Omental fat pad (tissue), 4 donors: Measurements from ENCODE around the gene EXOSC7. TPM values are rescaled to one million over a fixed set of nuclear protein-coding genes. Genes with fewer than 3 reads are reported as not detected.

ENCODE experiments used
- ATAC-seq: fragments of 150-250 bp; one replicate; pipeline ENCODE4 v1.9.1; 2016; ENCODE audit warnings: mild to moderate bottlenecking, moderate library complexity; ENCODE audit not compliant: low FRiP score
- DNase-seq: peaks from one replicate; pipeline ENCODE4 v3.0.0-alpha.2; 2019; ENCODE audit warnings: low spot score
- CTCF ChIP-seq, 3 donors: fragments of 450-650 bp; IDR thresholded peaks; one replicate each; pipeline ENCODE4 v1.5.1; 2016 to 2017; ENCODE audit warnings: antibody characterized with exemption in 3 of 3, mild to moderate bottlenecking in 3 of 3, moderate library complexity in 2 of 3
- total RNA-seq, 4 donors: library from RNA; depleted of rRNA; stranded (reverse); fragments of >200 nt; gene quantifications; one replicate each; pipeline ENCODE4 v1.1.0, GENCODE V29; 2016

The EXOSC7 gene
- total RNA-seq, 4 donors from 2014 or later = 31.7 to 47.7 (median 39.0) TPM

GRCh38 chr3:44954304-44954703 is 21.7 kb upstream of the EXOSC7 start:
- ATAC-seq = no peak
- no peak for TF ChIP-seq CTCF (IDR thresholded peaks at IDR 0.05)
- no peak for DNase-seq

- no peak for TF ChIP-seq CTCF (IDR thresholded peaks at IDR 0.05)
- no peak for ATAC-seq
- no peak for DNase-seq
Observed at GRCh38 chr3:44954962-44955361, 21.1 kb upstream of the EXOSC7 start.

GRCh38 chr3:44955917-44956316 is 20.1 kb upstream of the EXOSC7 start:
- no peak for ATAC-seq
- no peak for DNase-seq
- no peak for TF ChIP-seq CTCF (IDR thresholded peaks at IDR 0.05)

GRCh38 chr3:44957986-44958385 is 18.1 kb upstream of the EXOSC7 start:
- DNase-seq (no peak), ATAC-seq (no peak)
- no peak for TF ChIP-seq CTCF (IDR thresholded peaks at IDR 0.05)

GRCh38 chr3:44958386-44958785 is 17.7 kb upstream of the EXOSC7 start:
- no peak for TF ChIP-seq CTCF (IDR thresholded peaks at IDR 0.05)
- DNase-seq (no peak), ATAC-seq (no peak)

GRCh38 chr3:44960387-44961026 is 15.5 kb upstream of the EXOSC7 start:
- no peak for ATAC-seq
- DNase-seq = no peak
- TF ChIP-seq CTCF (IDR thresholded peaks at IDR 0.05) = no peak

- TF ChIP-seq CTCF (IDR thresholded peaks at IDR 0.05) = no peak
- DNase-seq = no peak
- no peak for ATAC-seq
Observed at GRCh38 chr3:44961888-44962287, 14.2 kb upstream of the EXOSC7 start.
